Adipocyte (in vitro differentiated cells): ENCODE data around the gene ENTPD2.
"Not testable (repeated sequence)": the region's sequence is repeated elsewhere in the genome, so short reads cannot be mapped to it uniquely, and the experiment has no call there.

Experiments
- DNase-seq: peaks from one replicate; pipeline ENCODE4 v3.0.0-alpha.2; 2015; ENCODE audit warnings: low read depth
- H3K27me3 ChIP-seq: replicated peaks from 2 replicates; pipeline ENCODE4 v1.7.0; 2013; ENCODE audit warnings: mild to moderate bottlenecking, low read length, moderate library complexity; ENCODE audit not compliant: control insufficient read depth, insufficient read depth
- H3K36me3 ChIP-seq: 2 replicates; pipeline ENCODE4 v1.7.0; 2013; ENCODE audit warnings: low read length, mild to moderate bottlenecking, moderate library complexity; ENCODE audit not compliant: control insufficient read depth, insufficient read depth, severe bottlenecking
- H3K4me1 ChIP-seq: 2 replicates; pipeline ENCODE4 v1.7.0; 2013; ENCODE audit warnings: mild to moderate bottlenecking, low read length, moderate library complexity; ENCODE audit not compliant: control insufficient read depth, insufficient read depth
- H3K4me3 ChIP-seq: 2 replicates; pipeline ENCODE4 v1.7.0; 2013; ENCODE audit warnings: mild to moderate bottlenecking, low read length, moderate library complexity
- H3K9ac ChIP-seq: 2 replicates; pipeline ENCODE4 v1.7.0; 2013; ENCODE audit warnings: mild to moderate bottlenecking, low read length, moderate library complexity
- H3K9me3 ChIP-seq: 2 replicates; pipeline ENCODE4 v1.7.0; 2013; ENCODE audit warnings: mild to moderate bottlenecking, low read length, moderate library complexity; ENCODE audit not compliant: control insufficient read depth

ENTPD2 gene

DNA sequence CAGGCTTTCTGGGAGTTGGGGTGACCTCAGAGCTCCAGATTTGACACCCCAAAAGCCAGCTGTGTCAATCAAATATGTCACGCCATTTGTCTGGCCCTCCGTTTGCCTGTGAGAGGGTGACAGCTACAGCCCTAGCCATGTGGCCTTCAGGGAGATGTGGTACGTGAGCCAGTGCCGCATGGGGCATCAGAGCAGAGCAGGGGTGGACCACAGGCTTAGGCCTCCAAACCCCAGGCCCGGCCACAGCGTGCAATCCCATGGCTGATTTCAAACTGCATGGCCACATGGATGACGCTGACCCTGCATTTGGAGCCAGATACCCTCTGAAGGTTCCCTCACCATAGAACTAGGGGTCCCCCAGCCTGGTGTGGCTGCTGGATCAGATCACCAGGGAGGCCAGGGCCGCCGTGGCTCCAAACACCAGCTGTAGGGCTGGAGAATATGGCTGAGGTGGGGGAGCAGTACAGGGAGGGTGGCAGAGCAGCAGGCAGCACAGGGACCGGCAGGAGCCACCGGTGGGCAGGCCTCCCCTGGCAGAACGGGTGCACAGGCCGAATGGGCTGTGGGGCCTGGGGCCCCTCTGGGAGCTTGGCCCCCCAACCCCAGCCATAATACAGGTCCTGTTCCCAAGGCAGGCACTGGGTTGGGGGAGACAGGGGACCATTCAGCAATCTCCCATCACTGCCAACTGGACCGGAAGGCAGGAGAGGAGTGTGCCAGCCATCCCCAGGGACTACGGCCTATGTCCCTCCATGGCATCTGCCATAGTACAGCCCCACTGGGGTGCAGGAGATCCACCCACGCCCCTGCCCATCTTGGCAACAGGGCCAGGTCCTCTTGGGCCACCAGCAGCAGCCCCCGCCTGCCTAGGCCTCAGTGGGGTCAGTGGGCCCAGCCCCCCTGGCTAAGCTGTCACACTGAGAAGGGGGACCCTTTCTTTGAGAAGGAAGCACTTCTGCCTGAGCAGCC, 15.0 kb upstream of the ENTPD2 start:
- Histone ChIP-seq H3K4me1 (no peaks in the 10 kb centered on the region), H3K4me3 (no peak overlapping the region), H3K9ac (no peak overlapping the region), H3K27me3 (peaks cover 5% of the 10 kb centered on the region), H3K9me3 (no peaks in the 10 kb centered on the region), H3K36me3 (no peaks in the 10 kb centered on the region)
- DNase-seq: no peak

- Histone ChIP-seq H3K27me3 (peaks cover 5% of the 10 kb centered on the region), H3K9me3 (no peaks in the 10 kb centered on the region), H3K36me3 (no peaks in the 10 kb centered on the region), H3K4me1 (no peaks in the 10 kb centered on the region), H3K9ac (no peak overlapping the region), H3K4me3 (no peak overlapping the region)
- DNase-seq: peak; percentile 88
Observed at GRCh38 chr9:137067860-137068538, 14.1 kb upstream of the ENTPD2 start.

GRCh38 chr9:137066096-137066861, 12.4 kb upstream of the ENTPD2 start:
- Histone ChIP-seq H3K9me3 (no peaks in the 10 kb centered on the region), H3K4me3 (no peak overlapping the region), H3K4me1 (no peaks in the 10 kb centered on the region), H3K9ac (no peak overlapping the region), H3K36me3 (no peaks in the 10 kb centered on the region), H3K27me3 (peaks cover 5% of the 10 kb centered on the region)
- no peak for DNase-seq

DNA sequence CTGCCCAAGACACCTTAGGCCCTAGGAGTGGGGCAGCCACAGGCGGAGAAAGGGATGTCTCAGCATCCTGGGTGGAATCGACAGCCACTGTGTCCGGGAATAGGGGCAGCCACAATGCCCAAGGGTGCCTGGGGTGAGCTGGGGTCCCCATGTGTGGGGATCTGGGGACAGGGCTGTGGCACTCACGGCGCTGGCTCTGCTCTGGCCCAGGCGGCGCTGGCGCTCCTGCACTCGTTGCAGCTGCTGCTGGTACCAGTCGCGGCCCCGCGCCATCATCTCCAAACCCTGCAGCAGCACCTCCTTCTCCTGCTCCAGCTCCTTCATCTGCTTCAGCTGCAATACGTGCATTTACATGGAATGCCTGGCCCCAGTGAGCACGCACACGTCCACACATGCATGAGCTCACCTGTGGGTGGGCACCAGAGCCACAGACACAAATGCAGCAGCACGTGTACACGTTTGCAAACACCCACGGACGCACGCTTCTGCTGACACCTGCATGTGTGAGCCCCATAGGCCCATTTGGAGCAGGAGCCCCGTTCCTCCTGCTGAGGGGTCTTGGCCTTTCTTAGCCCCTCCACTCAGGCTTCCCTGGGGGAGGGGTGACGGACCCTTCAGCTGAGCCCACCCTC, 11.6 kb upstream of the ENTPD2 start:
- H3K9ac ChIP-seq: no peak overlapping the region
- DNase-seq: no peak
- H3K27me3 ChIP-seq: peaks cover 5% of the 10 kb centered on the region
- H3K4me1 ChIP-seq: no peaks in the 10 kb centered on the region
- no peak overlapping the region for H3K4me3 ChIP-seq
- H3K36me3 ChIP-seq: no peaks in the 10 kb centered on the region
- H3K9me3 ChIP-seq: no peaks in the 10 kb centered on the region

- no peak for DNase-seq
- H3K9ac ChIP-seq: no peak overlapping the region
- no peak overlapping the region for H3K4me3 ChIP-seq
Observed at GRCh38 chr9:137064880-137065164, 11.0 kb upstream of the ENTPD2 start.

GRCh38 chr9:137064027-137064879, 10.4 kb upstream of the ENTPD2 start:
- H3K36me3 ChIP-seq: no peaks in the 10 kb centered on the region

More at GRCh38 chr9:137064880-137065164, 11.0 kb upstream of the ENTPD2 start:
- no peaks in the 10 kb centered on the region for H3K9me3 ChIP-seq
- H3K4me1 ChIP-seq: no peaks in the 10 kb centered on the region
- peaks cover 5% of the 10 kb centered on the region for H3K27me3 ChIP-seq
- H3K36me3 ChIP-seq: no peaks in the 10 kb centered on the region

DNA sequence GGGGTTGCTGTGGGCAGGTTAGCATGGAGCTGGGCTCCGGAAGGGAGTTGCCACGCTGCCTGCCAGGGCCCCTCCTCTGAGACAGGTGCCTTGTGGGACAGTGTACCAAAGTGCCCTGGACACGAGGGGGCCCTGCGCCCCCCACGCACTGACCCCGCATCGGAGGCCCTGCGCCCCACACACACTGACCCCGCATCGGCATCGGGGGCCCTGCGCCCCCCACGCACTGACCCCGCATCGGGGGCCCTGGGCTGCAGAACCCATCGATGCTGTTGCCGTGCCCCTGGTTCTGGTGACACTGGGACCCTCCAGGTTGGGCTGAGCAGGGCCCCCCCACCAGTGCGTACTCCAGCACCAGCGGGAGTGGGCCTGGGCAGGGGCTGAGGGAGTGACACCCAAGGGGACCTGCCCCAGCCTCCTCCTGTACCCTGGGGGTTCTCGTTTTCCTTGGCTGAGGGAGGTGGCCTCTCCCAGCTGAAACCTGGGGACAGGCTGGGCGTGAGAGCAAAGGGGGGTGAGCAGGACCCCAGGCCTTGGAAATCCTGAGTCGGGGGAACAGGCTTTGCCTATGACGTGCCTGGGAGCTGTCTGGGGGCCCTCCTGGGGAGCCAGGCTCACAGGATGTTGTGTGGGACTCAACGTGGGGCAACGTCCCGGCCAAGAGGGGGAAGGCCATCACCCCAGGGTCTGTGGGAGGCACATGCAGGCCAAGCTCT, 9.6 kb upstream of the ENTPD2 start:
- Histone ChIP-seq H3K4me1 (no peaks in the 10 kb centered on the region), H3K36me3 (no peaks in the 10 kb centered on the region), H3K4me3 (no peak overlapping the region), H3K9me3 (no peaks in the 10 kb centered on the region), H3K27me3 (peaks cover 4% of the 10 kb centered on the region), H3K9ac (no peak overlapping the region)
- no peak for DNase-seq

More at GRCh38 chr9:137064027-137064879, 10.4 kb upstream of the ENTPD2 start:
- H3K27me3 ChIP-seq: peaks cover 3% of the 10 kb centered on the region
- no peaks in the 10 kb centered on the region for H3K9me3 ChIP-seq
- peak; percentile 76 for DNase-seq
- no peaks in the 10 kb centered on the region for H3K4me1 ChIP-seq
- no peak overlapping the region for H3K9ac ChIP-seq
- no peak overlapping the region for H3K4me3 ChIP-seq

GRCh38 chr9:137062798-137063197, 8.9 kb upstream of the ENTPD2 start:
- not testable (repeated sequence) for H3K9ac ChIP-seq, H3K4me3 ChIP-seq, H3K36me3 ChIP-seq, H3K27me3 ChIP-seq, H3K9me3 ChIP-seq, H3K4me1 ChIP-seq, DNase-seq

GRCh38 chr9:137062384-137062783, 8.5 kb upstream of the ENTPD2 start:
- no peak overlapping the region for H3K4me3 ChIP-seq
- peaks cover 4% of the 10 kb centered on the region for H3K27me3 ChIP-seq
- no peaks in the 10 kb centered on the region for H3K36me3 ChIP-seq
- H3K9me3 ChIP-seq: no peaks in the 10 kb centered on the region
- no peak for DNase-seq
- H3K4me1 ChIP-seq: no peaks in the 10 kb centered on the region
- no peak overlapping the region for H3K9ac ChIP-seq
